HG03060 (cell line): ENCODE measurements around the gene LINC01488.

Experiments used
- ATAC-seq: cut with Tn5 transposase; IDR thresholded peaks from one replicate; pipeline ENCODE4 v1.9.1; 2021; ENCODE audit warnings: low read depth, moderate number of reproducible peaks; ENCODE audit not compliant: unreplicated experiment

The LINC01488 gene

DNA sequence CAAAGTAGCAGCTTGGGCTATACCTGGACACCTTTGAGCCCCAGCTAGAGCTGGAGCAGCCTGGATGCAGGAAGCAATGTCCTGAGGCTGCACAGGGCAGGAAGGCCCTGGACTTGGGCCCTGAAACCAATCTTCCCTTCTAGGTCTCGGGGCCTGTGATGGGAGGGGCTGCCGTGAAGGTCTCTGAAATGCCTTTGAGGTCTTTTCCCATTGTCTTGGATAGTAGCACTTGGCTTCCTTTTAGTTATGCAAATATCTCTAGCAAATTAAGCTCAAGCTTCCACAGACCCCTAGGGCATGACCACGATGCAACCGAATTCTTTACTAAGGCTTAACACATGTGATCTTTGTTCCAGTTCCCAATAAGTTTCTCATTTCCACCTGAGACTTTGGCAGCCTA, 40.0 kb downstream of the LINC01488 start:
- no peak for ATAC-seq

- no peak for ATAC-seq
Measured at GRCh38 chr11:69523453-69523852, 42.0 kb downstream of the LINC01488 start.

- ATAC-seq: no peak
Measured at GRCh38 chr11:69524291-69524882, 42.9 kb downstream of the LINC01488 start.

- no peak for ATAC-seq
Measured at GRCh38 chr11:69524991-69525411, 43.5 kb downstream of the LINC01488 start.

- no peak for ATAC-seq
Measured at GRCh38 chr11:69525516-69526452, 44.3 kb downstream of the LINC01488 start.

- no peak for ATAC-seq
Measured at GRCh38 chr11:69526453-69526810, 45.0 kb downstream of the LINC01488 start.

- no peak for ATAC-seq
Measured at GRCh38 chr11:69529001-69529400, 47.5 kb downstream of the LINC01488 start.

- ATAC-seq: no peak
Measured at GRCh38 chr11:69530278-69531070, 49.0 kb downstream of the LINC01488 start.

- ATAC-seq: no peak
Measured at GRCh38 chr11:69531071-69531716, 49.7 kb downstream of the LINC01488 start.

GRCh38 chr11:69531717-69532088, 50.2 kb downstream of the LINC01488 start:
- ATAC-seq: no peak

DNA sequence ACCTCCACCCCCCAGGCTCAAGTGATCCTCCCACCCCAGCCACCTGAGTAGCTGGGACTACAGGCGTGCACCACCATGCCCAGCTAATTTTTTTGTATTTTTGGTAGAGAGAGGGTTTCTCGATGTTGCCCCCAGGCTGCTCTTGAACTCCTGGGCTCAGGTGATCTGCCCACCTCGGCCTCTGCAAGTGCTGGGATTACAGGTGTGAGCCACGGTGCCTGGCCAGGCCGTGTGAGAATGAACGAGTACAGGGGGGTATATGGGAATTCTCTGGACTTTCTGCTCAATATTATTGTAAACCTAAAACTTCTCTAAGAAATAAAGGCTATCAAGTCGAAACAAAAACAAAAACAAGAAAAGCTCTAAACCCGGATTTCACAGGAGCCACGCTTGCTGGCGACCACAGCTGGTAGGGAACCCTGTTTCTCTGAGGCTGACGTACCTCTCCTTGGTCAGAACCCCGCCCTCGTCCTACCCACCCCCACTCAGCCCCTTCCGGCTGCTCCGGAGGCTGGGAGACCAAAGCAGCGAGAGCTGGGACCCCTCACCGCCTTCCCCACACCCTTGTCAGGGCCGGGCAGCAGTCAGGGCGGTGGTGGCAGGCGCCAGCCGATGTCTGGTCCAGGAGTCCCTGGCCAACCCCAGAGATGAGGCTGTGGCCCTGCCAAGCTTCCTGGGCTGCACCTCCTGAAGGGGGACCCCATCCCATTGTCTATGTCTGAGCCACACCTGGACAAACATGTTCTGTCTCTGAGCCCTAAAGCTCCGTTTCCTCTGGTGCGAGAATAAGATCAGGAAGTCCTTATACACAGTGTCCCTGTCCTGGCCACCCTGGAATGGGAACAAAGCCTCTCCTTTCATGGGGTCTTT, 52.1 kb downstream of the LINC01488 start:
- ATAC-seq: no peak

DNA sequence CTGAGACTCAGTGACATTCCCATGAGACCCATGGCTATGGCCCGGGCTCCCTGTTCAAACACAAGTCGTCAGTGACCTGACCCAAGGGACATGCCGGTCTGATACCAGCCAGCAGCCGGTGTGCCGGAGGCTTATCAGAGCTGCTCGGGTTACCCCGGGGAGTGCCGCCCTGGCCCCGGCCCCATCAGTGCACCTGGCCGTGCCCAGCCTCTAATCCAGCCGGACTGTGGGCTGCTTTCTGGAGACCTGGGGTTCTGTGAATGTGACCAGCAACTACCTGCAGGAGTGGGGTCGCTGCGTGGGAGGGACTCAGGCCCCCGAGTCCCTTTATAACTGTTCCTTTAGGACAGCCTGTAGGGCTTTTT, 52.7 kb downstream of the LINC01488 start:
- ATAC-seq: no peak

DNA sequence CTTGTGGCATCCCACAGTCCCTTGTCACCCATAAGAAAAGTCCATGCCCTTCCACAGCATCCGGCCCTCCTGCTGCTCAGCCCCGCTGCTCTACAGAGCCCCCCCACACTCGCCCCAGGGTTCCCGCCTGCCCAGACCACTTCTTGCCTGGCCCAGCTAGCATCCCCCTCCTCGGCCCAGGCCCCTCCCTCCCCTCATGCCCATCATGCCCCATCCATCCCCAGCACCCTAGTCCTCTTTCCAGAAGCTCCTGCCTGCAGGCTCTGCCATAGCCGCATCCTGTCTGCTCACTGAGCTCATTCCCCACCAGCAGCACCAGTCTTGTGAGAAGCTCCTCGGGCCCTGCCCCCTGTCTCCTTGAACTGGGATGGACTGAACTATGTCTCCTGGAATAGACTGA, 54.4 kb downstream of the LINC01488 start:
- ATAC-seq: no peak

DNA sequence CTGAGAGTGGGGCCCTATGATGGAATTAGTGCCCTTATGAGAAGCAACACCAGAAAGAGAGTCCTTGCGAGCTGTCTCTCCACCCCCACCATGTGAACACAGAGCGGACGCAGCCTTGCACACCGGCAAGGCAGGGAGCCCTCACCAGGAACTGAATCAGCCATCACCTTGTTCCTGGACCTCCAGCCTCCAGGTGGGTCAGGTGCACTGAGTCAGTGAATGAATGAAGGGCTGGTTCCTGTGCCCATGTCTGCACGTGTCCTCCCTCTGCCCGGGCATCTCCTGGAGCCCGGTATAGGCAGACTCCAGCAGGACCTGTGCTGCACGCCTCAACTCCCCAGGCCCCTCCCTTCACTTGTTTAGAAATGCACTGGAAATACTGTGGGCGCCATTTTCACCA, 54.9 kb downstream of the LINC01488 start:
- ATAC-seq: no peak

- no peak for ATAC-seq
Measured at GRCh38 chr11:69537126-69537525, 55.7 kb downstream of the LINC01488 start.

DNA sequence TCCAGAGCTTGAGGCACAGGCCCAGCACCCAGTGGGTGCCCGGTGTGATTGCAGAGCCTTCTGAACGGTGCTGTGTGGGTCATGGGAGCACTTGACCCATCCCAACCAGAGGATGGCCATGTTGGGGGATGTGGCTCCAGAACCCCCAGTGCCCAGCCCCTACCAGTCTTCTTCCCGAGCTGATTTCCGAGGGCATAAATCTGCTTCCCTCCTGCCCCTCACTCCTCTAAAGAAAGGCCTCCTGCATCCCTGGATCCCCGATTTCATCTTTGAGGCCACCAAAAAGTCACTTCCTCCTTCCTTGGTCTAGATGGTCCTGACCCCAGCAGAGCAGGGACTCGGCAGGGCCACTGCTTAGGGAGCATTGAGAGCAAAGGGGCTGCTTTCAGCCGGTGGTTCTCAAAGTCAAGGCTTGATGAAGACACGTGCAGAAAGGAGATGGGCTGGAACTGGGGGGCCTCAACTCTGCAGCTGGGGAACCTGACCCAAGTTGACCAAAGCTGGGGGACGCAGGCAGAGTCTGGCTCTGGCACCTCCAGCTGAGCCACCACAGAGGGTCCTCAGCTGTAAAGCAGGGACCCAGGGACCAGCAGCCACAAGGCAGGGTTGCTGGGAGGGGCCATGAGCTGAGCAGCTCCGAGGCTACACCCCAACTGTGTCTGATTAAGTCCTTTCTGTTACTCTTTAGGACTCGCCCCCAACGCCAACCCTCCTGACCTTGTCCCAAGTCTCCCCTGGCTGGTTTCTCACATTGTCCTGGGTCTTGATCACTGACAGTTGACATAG, 56.6 kb downstream of the LINC01488 start:
- no peak for ATAC-seq

- ATAC-seq: no peak
Measured at GRCh38 chr11:69538854-69539253, 57.4 kb downstream of the LINC01488 start.

GRCh38 chr11:69539416-69540117, 58.1 kb downstream of the LINC01488 start:
- no peak for ATAC-seq
